H1 (cell line): ENCODE data around the gene FRMPD1. TPM values are rescaled to one million over a fixed set of nuclear protein-coding genes. Genes with fewer than 3 reads are reported as not detected.

Experiments
- CTCF ChIA-PET: fragments of 300-600 bp; sonication (Branson Sonifier 250); formaldehyde crosslinking; loops from one replicate; lab custom pipeline; 2021; ENCODE audit not compliant: partially characterized antibody; lab: Charles Lee
- POLR2A ChIA-PET: fragments of 300-600 bp; sonication (Branson Sonifier 250); formaldehyde crosslinking; loops from one replicate; lab custom pipeline; 2021; ENCODE audit warnings: inconsistent platforms; ENCODE audit not compliant: partially characterized antibody; lab: Charles Lee
- DNase-seq, 2 experiments: peaks; one replicate each; pipeline versions ENCODE4 v3.0.0 to v3.0.0-alpha.2; 2010 to 2022; ENCODE audit warnings: low spot score in 2 of 2, low read depth in 1 of 2, mixed read lengths in 1 of 2
- FAIRE-seq: peaks from 2 replicates; lab custom pipeline; 2011; peaks lifted over from hg19 to GRCh38; lab: Jason Lieb, UNC
- H2AFZ ChIP-seq: 2 replicates; pipeline ENCODE4 v1.8.1; 2012; ENCODE audit warnings: low read length, inconsistent platforms
- H2AK5ac ChIP-seq: 2 replicates; pipeline ENCODE4 v1.6.1; 2013; ENCODE audit warnings: low read depth, low read length
- H2BK120ac ChIP-seq: replicated peaks from 2 replicates; pipeline ENCODE3; 2013; ENCODE audit warnings: low read depth, low read length, inconsistent platforms
- H2BK12ac ChIP-seq: 2 replicates; pipeline ENCODE4 v1.6.1; 2013; ENCODE audit warnings: low read depth, low read length
- H2BK15ac ChIP-seq: 2 replicates; pipeline ENCODE4 v1.6.1; 2013; ENCODE audit warnings: low read length
- H2BK20ac ChIP-seq: 2 replicates; pipeline ENCODE4 v1.6.1; 2013; ENCODE audit warnings: low read length
- H2BK5ac ChIP-seq: 2 replicates; pipeline ENCODE4 v1.6.1; 2013; ENCODE audit warnings: low read depth, low read length
- H3K14ac ChIP-seq: 2 replicates; pipeline ENCODE4 v1.6.1; 2013; ENCODE audit warnings: inconsistent platforms; ENCODE audit not compliant: insufficient read length
- H3K18ac ChIP-seq: 2 replicates; pipeline ENCODE4 v1.6.1; 2013; ENCODE audit warnings: low read length; ENCODE audit errors: extremely low read depth
- H3K23ac ChIP-seq: 2 replicates; pipeline ENCODE4 v1.6.1; 2013; ENCODE audit warnings: inconsistent platforms; ENCODE audit not compliant: insufficient read length
- H3K23me2 ChIP-seq: 2 replicates; pipeline ENCODE4 v1.6.1; 2013; ENCODE audit warnings: low read depth, low read length
- H3K27ac ChIP-seq: 2 replicates; pipeline ENCODE4 v1.6.1; 2011; ENCODE audit warnings: low read depth, low read length, inconsistent platforms
- H3K27me3 ChIP-seq, 4 experiments: replicated peaks in 1 of 4; 1 replicate in 1 of 4; 2 replicates in 3 of 4; pipeline versions ENCODE4 v1.6.1 to v1.8.1; 2011 to 2013; ENCODE audit warnings: low read length in 3 of 4, mild to moderate bottlenecking in 3 of 4, inconsistent platforms in 2 of 4, mixed read lengths in 2 of 4, moderate library complexity in 1 of 4; ENCODE audit not compliant: control insufficient read depth in 3 of 4, insufficient read depth in 3 of 4; ENCODE audit errors: extremely low read depth in 1 of 4
- H3K36me3 ChIP-seq, 4 experiments: 2 replicates each; pipeline versions ENCODE4 v1.6.1 to v1.8.1; 2011 to 2013; ENCODE audit warnings: mild to moderate bottlenecking in 4 of 4, low read length in 3 of 4, moderate library complexity in 2 of 4, control low read depth in 1 of 4, inconsistent platforms in 1 of 4; ENCODE audit not compliant: insufficient read depth in 4 of 4, control insufficient read depth in 2 of 4
- H3K4ac ChIP-seq: replicated peaks from 2 replicates; pipeline ENCODE3; 2013; ENCODE audit warnings: low read length, low read depth, mixed read lengths, inconsistent platforms; ENCODE audit not compliant: insufficient read length
- H3K4me1 ChIP-seq, 4 experiments: replicated peaks in 1 of 4; 1 replicate in 1 of 4; 2 replicates in 3 of 4; pipeline versions ENCODE4 v1.6.1 to v1.8.1; 2011 to 2013; ENCODE audit warnings: low read length in 3 of 4, inconsistent platforms in 2 of 4, mixed read lengths in 1 of 4; ENCODE audit not compliant: insufficient read depth in 4 of 4, control insufficient read depth in 3 of 4
- H3K4me2 ChIP-seq, 2 experiments: 2 replicates each; pipeline versions ENCODE4 v1.6.1 to v1.8.1; 2011 to 2013; ENCODE audit warnings: low read depth in 2 of 2, low read length in 2 of 2, control low read depth in 1 of 2, inconsistent platforms in 1 of 2, mild to moderate bottlenecking in 1 of 2; ENCODE audit not compliant: insufficient read depth in 1 of 2
- H3K4me3 ChIP-seq, 4 experiments: fragments of 200-600, 300-600 bp in 1 of 4; sonication (generic), shearing (Covaris generic), sonication (Bioruptor Twin) in 1 of 4; 2 replicates each; pipeline versions ENCODE4 v1.5.1 to v1.8.1; 2011 to 2016; ENCODE audit warnings: low read length in 4 of 4, low read depth in 3 of 4, control low read depth in 2 of 4, inconsistent platforms in 2 of 4, mild to moderate bottlenecking in 2 of 4, mixed read lengths in 1 of 4, moderate library complexity in 1 of 4; ENCODE audit not compliant: insufficient read depth in 2 of 4; ENCODE audit errors: extremely low read depth in 1 of 4
- H3K56ac ChIP-seq: replicated peaks from 2 replicates; pipeline ENCODE3; 2013; ENCODE audit warnings: low read depth, mild to moderate bottlenecking, mixed read lengths, low read length, inconsistent platforms; ENCODE audit not compliant: insufficient read length
- H3K79me1 ChIP-seq: 2 replicates; pipeline ENCODE4 v1.6.1; 2013; ENCODE audit warnings: low read depth, low read length, control low read depth
- H3K79me2 ChIP-seq, 2 experiments: 2 replicates each; pipeline versions ENCODE4 v1.6.1 to v1.8.1; 2012 to 2013; ENCODE audit warnings: low read length in 2 of 2, mild to moderate bottlenecking in 2 of 2, inconsistent platforms in 1 of 2; ENCODE audit not compliant: insufficient read depth in 2 of 2, control insufficient read depth in 1 of 2
- H3K9ac ChIP-seq, 4 experiments: replicated peaks in 1 of 4; 1 replicate in 1 of 4; 2 replicates in 3 of 4; pipeline versions ENCODE4 v1.6.1 to v1.8.1; 2011 to 2013; ENCODE audit warnings: low read depth in 3 of 4, low read length in 3 of 4, control low read depth in 2 of 4, mild to moderate bottlenecking in 2 of 4, moderate library complexity in 2 of 4, inconsistent platforms in 1 of 4; ENCODE audit errors: extremely low read depth in 1 of 4
- H3K9me3 ChIP-seq, 2 experiments: 2 replicates each; pipeline versions ENCODE4 v1.6.1 to v1.8.1; 2012 to 2013; ENCODE audit warnings: mild to moderate bottlenecking in 2 of 2, moderate library complexity in 2 of 2, control low read depth in 1 of 2, inconsistent platforms in 1 of 2, low read depth in 1 of 2, low read length in 1 of 2, mixed read lengths in 1 of 2; ENCODE audit not compliant: insufficient read depth in 2 of 2
- H4K20me1 ChIP-seq, 2 experiments: replicated peaks in 1 of 2; 2 replicates each; pipeline versions ENCODE3 to v1.8.1; 2011 to 2013; ENCODE audit warnings: inconsistent platforms in 2 of 2, low read length in 2 of 2, mild to moderate bottlenecking in 1 of 2; ENCODE audit not compliant: insufficient read depth in 2 of 2, control insufficient read depth in 1 of 2
- H4K5ac ChIP-seq: 2 replicates; pipeline ENCODE4 v1.6.1; 2013; ENCODE audit warnings: low read length, low read depth, mixed read lengths, inconsistent platforms; ENCODE audit not compliant: insufficient read length
- H4K8ac ChIP-seq: 2 replicates; pipeline ENCODE4 v1.8.0; 2013; ENCODE audit warnings: mild to moderate bottlenecking, moderate library complexity, low read length, inconsistent platforms; ENCODE audit not compliant: insufficient read depth; ENCODE audit errors: extremely low read depth
- H4K91ac ChIP-seq: replicated peaks from 2 replicates; pipeline ENCODE3; 2013; ENCODE audit warnings: low read length, mixed read lengths, inconsistent platforms; ENCODE audit not compliant: insufficient read length
- ATF3 ChIP-seq: IDR thresholded peaks from 2 replicates; pipeline ENCODE4 v1.6.1; 2011; ENCODE audit warnings: low read depth, mild to moderate bottlenecking, low read length; ENCODE audit not compliant: insufficient read depth
- CBX8 ChIP-seq: fragments of 300-800, 300-1000 bp; sonication (generic); IDR thresholded peaks from 2 replicates; pipeline ENCODE4 v1.7.1; 2016; ENCODE audit warnings: low read depth, low read length, borderline replicate concordance
- FOSL1 ChIP-seq: IDR thresholded peaks from 2 replicates; pipeline ENCODE4 v1.6.1; 2011; ENCODE audit warnings: mild to moderate bottlenecking, low read depth, low read length, moderate library complexity; ENCODE audit not compliant: insufficient read depth
- KDM5A ChIP-seq: fragments of 200-600 bp; IDR thresholded peaks from 2 replicates; pipeline ENCODE4 v1.7.1; 2012; ENCODE audit warnings: mild to moderate bottlenecking, low read length, inconsistent platforms, mixed read lengths
- RBBP5 ChIP-seq: IDR thresholded peaks from 2 replicates; pipeline ENCODE4 v1.7.1; 2012; ENCODE audit warnings: low read depth, mild to moderate bottlenecking, inconsistent platforms, low read length, moderate library complexity, borderline replicate concordance
- SP1 ChIP-seq: IDR thresholded peaks from 2 replicates; pipeline ENCODE4 v1.6.1; 2011; ENCODE audit warnings: low read depth, low read length
- SP2 ChIP-seq: IDR thresholded peaks from 2 replicates; pipeline ENCODE4 v1.6.1; 2012; ENCODE audit warnings: mild to moderate bottlenecking, low read length, inconsistent platforms
- TCF12 ChIP-seq: IDR thresholded peaks from 2 replicates; pipeline ENCODE4 v1.6.1; 2011; ENCODE audit warnings: low read depth, mild to moderate bottlenecking, low read length
- TEAD4 ChIP-seq: IDR thresholded peaks from 2 replicates; pipeline ENCODE4 v1.6.1; 2012; ENCODE audit warnings: low read depth, low read length, inconsistent platforms, mixed read lengths
- USF2 ChIP-seq: IDR thresholded peaks from 2 replicates; pipeline ENCODE4 v1.6.1; 2011; ENCODE audit warnings: low read length, improper control_type of control experiment
- WGBS, 2 experiments: shearing (Covaris generic) in 1 of 2; methylation state at CpG; one replicate each; pipeline versions ENCODE4 v1.1.6 to v1.1.7; 2013 to 2015; ENCODE audit warnings: low lambda C conversion rate in 2 of 2, mixed read lengths in 2 of 2, inconsistent platforms in 1 of 2, low coverage in 1 of 2, missing lambda C conversion rate in 1 of 2; ENCODE audit not compliant: insufficient replicate concordance in 2 of 2, insufficient coverage in 1 of 2, insufficient read length in 1 of 2; ENCODE audit errors: extremely low coverage in 1 of 2, missing lambda C conversion rate in 1 of 2; 5-methylcytosine and 5-hydroxymethylcytosine counted together
- polyA plus RNA-seq, 7 experiments: library from polyadenylated mRNA; depleted of rRNA in 3 of 7; stranded (reverse) in 5 of 7; unstranded in 2 of 7; fragments of >200 nt in 5 of 7; fragments of 200-250 nt in 2 of 7; gene quantifications; 1 replicate in 5 of 7; 2 replicates in 1 of 7; 4 replicates in 1 of 7; pipeline versions ENCODE4 v1.2.1 to v1.2.3, GENCODE V29; 2011 to 2013; ENCODE audit warnings: missing spikeins in 2 of 7, mixed read lengths in 2 of 7
- total RNA-seq: library from RNA; stranded (reverse); fragmentation: NEBNext Ultra II Directional; extraction: Animal tissue kit (Norgen Biotek cat#: 25700); gene quantifications from 2 replicates; pipeline ENCODE4 v1.2.1, GENCODE V29; 2021

The FRMPD1 gene
- total and polyA plus RNA-seq, 2 of the 8 experiments (the other 6 are each of a cell fraction or from before 2014, with no cell fraction given): 0.27 to 0.32 TPM

- Histone ChIP-seq H4K8ac (no peak overlapping the region), H2AK5ac (no peak overlapping the region), H3K4me3 (no peak overlapping the region), H3K79me2 (no peaks in the 10 kb centered on the region), H3K4ac (no peak overlapping the region), H2BK20ac (no peak overlapping the region), H4K20me1 (no peaks in the 10 kb centered on the region), H3K79me1 (no peaks in the 10 kb centered on the region), H3K9me3 (no peaks in the 10 kb centered on the region), H2BK12ac (no peak overlapping the region), H4K91ac (no peak overlapping the region), H2AFZ (no peak overlapping the region), H3K23ac (no peak overlapping the region), H2BK120ac (no peak overlapping the region), H3K27me3 (no peaks in the 10 kb centered on the region; a peak in 1 of 7 replicates), H2BK5ac (no peak overlapping the region), H3K27ac (no peak overlapping the region), H3K4me1 (no peaks in the 10 kb centered on the region), H4K5ac (no peak overlapping the region), H3K9ac (no peak overlapping the region), H3K14ac (no peak overlapping the region), H3K23me2 (no peaks in the 10 kb centered on the region), H3K4me2 (no peak overlapping the region), H2BK15ac (no peak overlapping the region), H3K18ac (no peak overlapping the region), H3K56ac (no peak overlapping the region), H3K36me3 (no peaks in the 10 kb centered on the region)
- ChIA-PET POLR2A (no interaction called here), CTCF (no interaction called here)
- DNase-seq: no peak
- no peak for FAIRE-seq
- WGBS, 2 experiments: 93% methylated on average over 3 of the region's 3 CpGs; no CpG with 5 or more reads in 1 of the 2 experiments
- TF ChIP-seq SP1: no peak
- no peak for TF ChIP-seq KDM5A
- TF ChIP-seq SP2: no peak
- TF ChIP-seq ATF3: no peak
- TF ChIP-seq USF2: no peak
- no peak for TF ChIP-seq RBBP5
- no peak for TF ChIP-seq FOSL1
- no peak for TF ChIP-seq CBX8
- no peak for TF ChIP-seq TCF12
- no peak for TF ChIP-seq TEAD4
These were observed 10.9 kb upstream of the FRMPD1 start for GRCh38 chr9:37639841-37640240.
